ENCODE data around the gene SPON1. TPM values are rescaled to one million over a fixed set of nuclear protein-coding genes. Genes with fewer than 3 reads are reported as not detected.

SPON1 gene
- not detected in 5 replicates for total RNA-seq (2022; extraction: Qiagen RNA extraction; ENCODE audit: low read depth)

GRCh38 chr11:13962562-13963168, at the start of gene SPON1:
Gene SPON1, plus strand, starts transcription at chr11:13962723. Its CDS starts 182 bp downstream, at chr11:13962905.

All from A549 treated with ZK216348 at 1 μM for 4 hours (cell line).